ENCODE data around the gene SLC7A8. TPM values are rescaled to one million over a fixed set of nuclear protein-coding genes. Genes with fewer than 3 reads are reported as not detected.

Gene SLC7A8
- total and polyA plus RNA-seq, 2 of the 4 experiments (the other 2 are of a cell fraction): 0.31 TPM; not detected in 1

GRCh38 chr14:23090254-23090636, 93.2 kb downstream of the SLC7A8 start (continued):
- TF ChIP-seq NFE2L2 (IDR thresholded peaks at IDR 0.05; ENCODE audit: low read depth, low read length) (no peak), POLR2A (IDR thresholded peaks at IDR 0.05; ENCODE audit: low read depth, low read length) (no peak), ELK1 (IDR thresholded peaks at IDR 0.05; ENCODE audit: borderline replicate concordance, low read depth, low read length) (no peak)

DNA sequence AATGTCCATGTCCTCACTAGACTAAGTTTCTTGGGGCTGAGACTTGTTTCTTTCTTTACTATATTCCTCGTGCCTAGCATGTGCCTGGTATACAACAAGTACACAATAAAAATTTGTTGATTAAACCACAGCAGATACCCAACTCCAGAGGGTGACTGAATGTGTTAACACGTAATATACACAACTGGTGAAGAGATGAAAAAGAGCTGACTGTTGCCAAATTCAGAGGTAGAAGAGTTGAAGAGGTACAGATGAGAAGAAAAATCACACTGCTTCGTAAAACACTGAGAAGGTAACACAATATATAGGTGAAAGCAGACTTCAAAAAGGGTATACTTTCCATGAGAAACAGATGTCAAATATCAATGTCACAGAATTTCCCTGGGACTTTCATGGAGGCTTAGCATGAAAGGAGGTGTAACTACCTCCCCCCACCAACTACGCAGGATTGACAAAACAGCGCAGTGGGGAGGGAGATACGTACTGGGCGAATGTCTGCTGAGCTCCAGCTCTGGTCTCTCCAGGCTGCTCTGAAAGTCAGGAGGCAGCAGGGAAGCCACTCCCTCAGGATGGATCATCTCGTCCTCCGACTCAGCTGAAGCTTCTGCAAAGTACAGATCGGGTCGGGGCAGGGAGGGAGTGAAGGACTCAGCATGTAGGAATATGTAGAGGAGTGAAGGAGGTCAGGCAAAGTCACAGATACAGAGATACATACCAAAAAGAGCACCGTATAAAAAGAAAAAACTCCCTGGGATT, 93.8 kb downstream of the SLC7A8 start:
- no TSS peak for BruUV-seq (replicated peaks)
- no peak overlapping the region for H3K56ac ChIP-seq (ENCODE audit: extremely low read depth, insufficient read depth, low read length)
- intact Hi-C loops (cut with micrococcal nuclease) (no loop called here), in situ Hi-C loops (cut with MboI; ENCODE audit: low sequenced_read_pairs) (loop anchor here (25.0 kb wide), 1 partner anchor 1048 kb away; the partner anchor contains the start of genes EMC9, FITM1, PSME1 and PSME2), dilution Hi-C loops (cut with HindIII; ENCODE audit: low sequenced_read_pairs, unreplicated experiment) (no loop called here)
- H3K4me1 ChIP-seq (ENCODE audit: control insufficient read depth, insufficient read depth, low read length): no peaks in the 10 kb centered on the region; the same call in 1 of the 2 replicates
- no CpG with 5 or more reads among the region's 12 CpGs for WGBS, 2 experiments (ENCODE audit: extremely low coverage in 2 of 2, insufficient read length in 1 of 2)
- no peak overlapping the region for H2BK20ac ChIP-seq (ENCODE audit: low read depth, low read length)
- no peak overlapping the region for H2AFZ ChIP-seq (replicated peaks; ENCODE audit: low read length, poor library complexity)
- H3K27me3 ChIP-seq (ENCODE audit: control insufficient read depth, insufficient read depth, low read length): no peaks in the 10 kb centered on the region
- DNase-seq (no peak), ATAC-seq (ENCODE audit: low read depth) (no peak)
- no peak overlapping the region for H3K4me3 ChIP-seq (ENCODE audit: insufficient read depth, low read depth, low read length)
- H3K18ac ChIP-seq (ENCODE audit: low read depth, low read length): no peak overlapping the region
- no peak overlapping the region for H2AK5ac ChIP-seq (ENCODE audit: low read depth, low read length)
- H3K36me3 ChIP-seq (ENCODE audit: control insufficient read depth, insufficient read depth, low read length): peaks cover 24% of the 10 kb centered on the region
- no peaks in the 10 kb centered on the region for H3K9me3 ChIP-seq (ENCODE audit: control insufficient read depth, insufficient read depth, low read length)
- no peak overlapping the region for H3K4ac ChIP-seq (ENCODE audit: low read depth, low read length)
- no peak overlapping the region for H3K9ac ChIP-seq (ENCODE audit: low read depth, low read length)
- H3K27ac ChIP-seq (ENCODE audit: insufficient read depth, low read length): no peak overlapping the region
- H4K20me1 ChIP-seq (ENCODE audit: insufficient read depth, low read length): peaks cover 22% of the 10 kb centered on the region; the same call in 1 of the 2 replicates
- H2BK5ac ChIP-seq (ENCODE audit: low read depth, low read length, poor library complexity, severe bottlenecking): no peak overlapping the region
- TF ChIP-seq, protein P1, sequence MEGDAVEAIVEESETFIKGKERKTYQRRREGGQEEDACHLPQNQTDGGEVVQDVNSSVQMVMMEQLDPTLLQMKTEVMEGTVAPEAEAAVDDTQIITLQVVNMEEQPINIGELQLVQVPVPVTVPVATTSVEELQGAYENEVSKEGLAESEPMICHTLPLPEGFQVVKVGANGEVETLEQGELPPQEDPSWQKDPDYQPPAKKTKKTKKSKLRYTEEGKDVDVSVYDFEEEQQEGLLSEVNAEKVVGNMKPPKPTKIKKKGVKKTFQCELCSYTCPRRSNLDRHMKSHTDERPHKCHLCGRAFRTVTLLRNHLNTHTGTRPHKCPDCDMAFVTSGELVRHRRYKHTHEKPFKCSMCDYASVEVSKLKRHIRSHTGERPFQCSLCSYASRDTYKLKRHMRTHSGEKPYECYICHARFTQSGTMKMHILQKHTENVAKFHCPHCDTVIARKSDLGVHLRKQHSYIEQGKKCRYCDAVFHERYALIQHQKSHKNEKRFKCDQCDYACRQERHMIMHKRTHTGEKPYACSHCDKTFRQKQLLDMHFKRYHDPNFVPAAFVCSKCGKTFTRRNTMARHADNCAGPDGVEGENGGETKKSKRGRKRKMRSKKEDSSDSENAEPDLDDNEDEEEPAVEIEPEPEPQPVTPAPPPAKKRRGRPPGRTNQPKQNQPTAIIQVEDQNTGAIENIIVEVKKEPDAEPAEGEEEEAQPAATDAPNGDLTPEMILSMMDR (conservative IDR thresholded peaks at IDR 0.05; ENCODE audit: low read depth, low read length): no peak
- TF ChIP-seq MAFK (IDR thresholded peaks at IDR 0.05; ENCODE audit: low read depth, low read length): 0 out of 2 replicates have a peak, but pooled peaks have one; percentile 22
- H3K79me1 ChIP-seq (ENCODE audit: low read depth in 1 of 2, low read length in 2 of 2): peaks cover 27 to 50% of the 10 kb centered on the region in 2 experiments
- H3K9me1 ChIP-seq (ENCODE audit: insufficient read depth, low read length): no peaks in the 10 kb centered on the region
- POLR2A ChIA-PET (ENCODE audit: unreplicated experiment): interaction anchor here (0.7 kb wide), 1 partner anchor 10 kb away, joined by 3 read pairs; no protein-coding TSS in a partner anchor
- H3K14ac ChIP-seq (replicated peaks; ENCODE audit: low read depth, low read length): no peak overlapping the region
- H4K8ac ChIP-seq (ENCODE audit: low read depth in 2 of 2, low read length in 2 of 2): no peak overlapping the region
- H2BK15ac ChIP-seq (ENCODE audit: low read depth, low read length): no peak overlapping the region
- H4K91ac ChIP-seq (ENCODE audit: insufficient read depth, low read depth, low read length): no peak overlapping the region
- H4K5ac ChIP-seq (ENCODE audit: low read depth, low read length): no peak overlapping the region
- no peak overlapping the region; the same call in 1 of the 2 replicates for H3K23ac ChIP-seq (ENCODE audit: low read depth, low read length)
- no peak overlapping the region for H2BK120ac ChIP-seq (ENCODE audit: low read depth, low read length)
- H3K4me2 ChIP-seq (ENCODE audit: low read depth, low read length): no peak overlapping the region
- CTCF ChIA-PET: interaction anchor here (1.4 kb wide), 1 partner anchor 21 kb away, joined by 5 read pairs; no protein-coding TSS in a partner anchor
- no peak overlapping the region for H2AK9ac ChIP-seq (replicated peaks; ENCODE audit: low read depth, low read length, poor library complexity)

Measured in IMR-90 (cell line).